Activated B cell treated with CpG ODN at 0.5 μM for 24 hours (primary cell): ENCODE results near the gene ABCD3. TPM values are rescaled to one million over a fixed set of nuclear protein-coding genes. Genes with fewer than 3 reads are reported as not detected.
"Not testable (repeated sequence)": the region's sequence is repeated elsewhere in the genome, so short reads cannot be mapped to it uniquely, and the experiment has no call there.

Experiments
- ATAC-seq: fragments of 200-7000 bp; cut with Tn5 transposase; one replicate; pipeline ENCODE4 v1.10.0; 2021; ENCODE audit warnings: low read depth, mild to moderate bottlenecking, moderate library complexity
- CTCF ChIA-PET: fragments of 350-600 bp; sonication (Branson Sonifier 250); formaldehyde crosslinking; loops from one replicate; lab custom pipeline; 2021; ENCODE audit warnings: antibody characterized with exemption; lab: Charles Lee
- POLR2A ChIA-PET: fragments of 350-600 bp; sonication (Branson Sonifier 250); formaldehyde crosslinking; loops from one replicate; lab custom pipeline; 2021; ENCODE audit warnings: antibody characterized with exemption; lab: Charles Lee
- DNase-seq: peaks from one replicate; pipeline ENCODE4 v3.0.0; 2022
- H3K27ac Mint-ChIP-seq: one replicate; pipeline ENCODE4 v1.8.0; 2020; ENCODE audit warnings: mixed read lengths
- H3K27me3 Mint-ChIP-seq: one replicate; pipeline ENCODE4 v1.8.0; 2021; ENCODE audit warnings: mixed read lengths
- H3K36me3 Mint-ChIP-seq: one replicate; pipeline ENCODE4 v1.8.0; 2021; ENCODE audit warnings: low read depth, mixed read lengths
- H3K4me1 Mint-ChIP-seq: one replicate; pipeline ENCODE4 v1.8.0; 2021; ENCODE audit warnings: mixed read lengths
- H3K4me3 Mint-ChIP-seq: one replicate; pipeline ENCODE4 v1.8.0; 2020; ENCODE audit warnings: mild to moderate bottlenecking, mixed read lengths
- H3K9me3 Mint-ChIP-seq: one replicate; pipeline ENCODE4 v1.8.0; 2020; ENCODE audit warnings: mixed read lengths
- intact Hi-C: fragments of 100-400 bp; cut with micrococcal nuclease; formaldehyde crosslinking; loops from one replicate; pipeline ENCODE4 v1.15.1; 2024
- total RNA-seq: library from RNA; stranded (reverse); gene quantifications from 2 replicates; pipeline ENCODE4 v1.2.3, GENCODE V29; 2022
- TF ChIP-seq, protein P1 (sequence below): fragments of 200-600 bp; IDR thresholded peaks from one replicate; pipeline ENCODE4 v1.8.0; 2022; ENCODE audit warnings: antibody characterized with exemption, mild to moderate bottlenecking

The ABCD3 gene
- total RNA-seq, 1 donor from 2014 or later, result 23.2 TPM

DNA sequence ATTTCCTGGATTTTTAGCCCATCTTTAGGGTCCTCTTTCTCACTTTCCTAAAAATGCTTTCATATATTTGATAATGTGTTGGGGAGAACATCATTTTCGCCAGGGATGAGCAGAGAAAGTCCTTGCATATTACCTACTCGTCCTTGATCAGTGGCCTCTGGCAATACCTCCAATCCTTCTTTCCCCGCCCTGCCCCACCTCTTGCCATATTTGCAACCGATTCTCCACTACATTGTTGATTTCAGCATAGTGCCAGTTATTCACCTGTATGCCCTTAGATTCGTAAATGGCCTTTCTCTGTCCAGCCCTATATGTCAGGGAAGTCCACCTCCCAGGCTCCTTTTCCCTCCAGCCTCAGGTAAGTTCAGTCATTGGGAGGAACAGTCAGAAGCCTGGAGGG lies 136.9 kb downstream of the ABCD3 start:
- ATAC-seq, result no peak
- Mint-ChIP-seq H3K4me1 (no peaks in the 10 kb centered on the region), H3K9me3 (peaks cover 4% of the 10 kb centered on the region), H3K36me3 (no peaks in the 10 kb centered on the region), H3K27ac (no peak overlapping the region), H3K4me3 (no peak overlapping the region), H3K27me3 (peaks cover 2% of the 10 kb centered on the region)
- POLR2A ChIA-PET, result no interaction called here
- CTCF ChIA-PET, result no interaction called here
- TF ChIP-seq, protein P1, sequence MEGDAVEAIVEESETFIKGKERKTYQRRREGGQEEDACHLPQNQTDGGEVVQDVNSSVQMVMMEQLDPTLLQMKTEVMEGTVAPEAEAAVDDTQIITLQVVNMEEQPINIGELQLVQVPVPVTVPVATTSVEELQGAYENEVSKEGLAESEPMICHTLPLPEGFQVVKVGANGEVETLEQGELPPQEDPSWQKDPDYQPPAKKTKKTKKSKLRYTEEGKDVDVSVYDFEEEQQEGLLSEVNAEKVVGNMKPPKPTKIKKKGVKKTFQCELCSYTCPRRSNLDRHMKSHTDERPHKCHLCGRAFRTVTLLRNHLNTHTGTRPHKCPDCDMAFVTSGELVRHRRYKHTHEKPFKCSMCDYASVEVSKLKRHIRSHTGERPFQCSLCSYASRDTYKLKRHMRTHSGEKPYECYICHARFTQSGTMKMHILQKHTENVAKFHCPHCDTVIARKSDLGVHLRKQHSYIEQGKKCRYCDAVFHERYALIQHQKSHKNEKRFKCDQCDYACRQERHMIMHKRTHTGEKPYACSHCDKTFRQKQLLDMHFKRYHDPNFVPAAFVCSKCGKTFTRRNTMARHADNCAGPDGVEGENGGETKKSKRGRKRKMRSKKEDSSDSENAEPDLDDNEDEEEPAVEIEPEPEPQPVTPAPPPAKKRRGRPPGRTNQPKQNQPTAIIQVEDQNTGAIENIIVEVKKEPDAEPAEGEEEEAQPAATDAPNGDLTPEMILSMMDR, result no peak
- DNase-seq, result no peak
- intact Hi-C loops, result no loop called here

DNA sequence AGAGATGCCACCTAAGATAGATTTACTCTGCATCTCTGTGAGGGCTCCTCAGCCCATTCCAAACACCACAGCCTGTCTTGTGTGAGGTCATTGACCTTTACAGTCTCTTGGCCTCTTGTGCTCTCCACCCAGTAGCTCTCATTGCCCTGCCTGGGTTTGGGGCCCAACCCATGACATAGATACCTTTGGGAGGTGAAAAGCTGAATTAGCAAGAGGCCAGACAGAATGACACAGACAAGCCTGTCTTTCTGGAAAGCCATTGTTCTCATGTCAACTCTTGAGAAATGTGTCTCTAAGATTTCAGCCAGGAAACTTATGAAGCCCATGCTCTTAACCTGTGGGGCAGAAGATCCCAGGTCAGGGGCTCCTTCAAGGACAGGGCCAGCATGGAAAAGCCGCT lies 141.7 kb downstream of the ABCD3 start:
- DNase-seq, result no peak
- POLR2A ChIA-PET, result no interaction called here
- H3K4me1 Mint-ChIP-seq, result no peaks in the 10 kb centered on the region
- H3K27me3 Mint-ChIP-seq, result peaks cover 4% of the 10 kb centered on the region
- CTCF ChIA-PET, result no interaction called here
- H3K27ac Mint-ChIP-seq, result no peak overlapping the region
- TF ChIP-seq, protein P1, result no peak
- peaks cover 4% of the 10 kb centered on the region for H3K9me3 Mint-ChIP-seq
- no peak for ATAC-seq
- H3K4me3 Mint-ChIP-seq, result no peak overlapping the region
- intact Hi-C loops, result no loop called here
- no peaks in the 10 kb centered on the region for H3K36me3 Mint-ChIP-seq

DNA sequence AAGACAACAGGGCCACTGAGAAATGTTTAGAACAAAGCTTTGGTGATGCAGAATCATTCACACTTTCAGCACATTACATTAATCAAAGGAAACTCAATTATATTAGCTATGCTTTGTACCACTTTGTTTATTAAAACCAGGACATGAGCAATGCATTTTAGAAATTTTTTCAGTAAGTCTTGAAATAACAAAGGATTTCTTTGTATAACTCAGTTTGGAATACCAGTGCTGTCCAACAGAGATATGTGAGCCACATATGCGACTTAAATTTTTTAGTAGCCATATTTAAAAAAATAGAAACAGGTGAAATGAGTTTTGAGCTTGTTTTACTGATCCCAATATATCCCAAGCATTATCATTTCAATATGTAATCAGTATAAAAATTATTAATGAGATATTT lies 142.1 kb downstream of the ABCD3 start:
- intact Hi-C loops, result no loop called here
- ChIA-PET CTCF (no interaction called here), POLR2A (no interaction called here)
- Mint-ChIP-seq H3K36me3 (no peaks in the 10 kb centered on the region), H3K4me1 (no peaks in the 10 kb centered on the region), H3K9me3 (peaks cover 4% of the 10 kb centered on the region), H3K27me3 (peaks cover 2% of the 10 kb centered on the region), H3K4me3 (no peak overlapping the region), H3K27ac (no peak overlapping the region)
- ATAC-seq, result no peak
- DNase-seq, result no peak
- TF ChIP-seq, protein P1, result no peak

DNA sequence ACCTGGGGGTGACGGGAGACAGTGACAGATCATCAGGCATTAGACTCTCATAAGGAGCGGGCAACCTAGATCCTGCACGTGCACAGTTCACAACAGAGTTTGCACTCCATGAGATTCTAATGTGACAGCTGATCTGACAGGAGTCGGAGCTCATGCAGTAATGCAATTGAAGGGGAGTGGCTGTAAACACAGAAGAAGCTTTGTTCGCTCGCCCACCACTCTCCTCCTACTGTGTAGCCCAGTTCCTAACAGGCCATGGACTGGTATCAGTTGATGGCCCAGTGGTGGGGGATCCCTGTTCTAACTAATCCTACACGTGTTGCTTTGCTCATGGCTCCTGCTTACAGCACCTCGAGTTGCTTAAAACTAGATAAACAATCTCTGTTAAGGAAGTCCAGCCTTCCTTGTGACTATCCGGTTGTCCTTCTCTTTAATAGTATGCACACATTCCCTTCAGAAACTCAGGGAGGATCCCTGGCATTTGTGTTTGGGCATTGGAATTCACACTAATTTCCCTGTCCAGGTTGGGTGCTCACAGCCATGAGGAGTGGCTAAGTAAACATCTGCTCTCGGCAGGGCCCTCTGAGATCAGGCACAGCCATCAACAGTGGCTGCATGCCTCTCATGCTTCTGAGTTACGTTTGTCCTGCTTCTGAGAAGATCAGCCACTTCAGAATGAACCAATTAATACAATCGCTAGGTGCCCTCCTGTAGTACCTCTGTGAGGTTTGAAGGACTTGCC lies 144.5 kb downstream of the ABCD3 start:
- TF ChIP-seq, protein P1, result no peak
- Mint-ChIP-seq H3K4me1 (no peaks in the 10 kb centered on the region), H3K4me3 (no peak overlapping the region), H3K36me3 (no peaks in the 10 kb centered on the region), H3K9me3 (peaks cover 4% of the 10 kb centered on the region), H3K27me3 (peaks cover 2% of the 10 kb centered on the region), H3K27ac (no peak overlapping the region)
- ChIA-PET CTCF (no interaction called here), POLR2A (no interaction called here)
- DNase-seq (no peak), ATAC-seq (no peak)
- intact Hi-C loops, result no loop called here

DNA sequence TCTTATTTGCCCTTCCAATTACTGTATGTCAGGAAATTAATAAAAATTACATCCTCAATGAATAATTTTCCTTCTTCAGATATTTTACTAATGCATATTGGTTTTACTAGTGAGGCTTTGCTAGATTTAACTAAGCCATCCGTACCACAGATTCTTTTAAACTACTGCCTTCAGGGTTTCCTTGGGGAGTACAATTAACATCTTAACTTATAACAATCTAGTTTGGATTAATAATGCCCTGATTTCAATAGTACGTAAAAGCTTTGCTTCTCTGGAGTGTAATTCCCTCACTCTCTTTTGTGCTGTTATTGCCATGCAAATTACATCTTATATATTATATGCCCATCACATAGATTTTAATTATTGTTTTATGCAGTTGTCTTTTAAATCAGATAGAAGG lies 147.7 kb downstream of the ABCD3 start:
- Mint-ChIP-seq H3K27ac (no peak overlapping the region), H3K9me3 (peaks cover 3% of the 10 kb centered on the region), H3K36me3 (no peaks in the 10 kb centered on the region), H3K4me3 (no peak overlapping the region), H3K27me3 (peaks cover 2% of the 10 kb centered on the region), H3K4me1 (no peaks in the 10 kb centered on the region)
- DNase-seq (no peak), ATAC-seq (no peak)
- CTCF ChIA-PET, result no interaction called here
- intact Hi-C loops, result no loop called here
- TF ChIP-seq, protein P1, result no peak
- POLR2A ChIA-PET, result no interaction called here

DNA sequence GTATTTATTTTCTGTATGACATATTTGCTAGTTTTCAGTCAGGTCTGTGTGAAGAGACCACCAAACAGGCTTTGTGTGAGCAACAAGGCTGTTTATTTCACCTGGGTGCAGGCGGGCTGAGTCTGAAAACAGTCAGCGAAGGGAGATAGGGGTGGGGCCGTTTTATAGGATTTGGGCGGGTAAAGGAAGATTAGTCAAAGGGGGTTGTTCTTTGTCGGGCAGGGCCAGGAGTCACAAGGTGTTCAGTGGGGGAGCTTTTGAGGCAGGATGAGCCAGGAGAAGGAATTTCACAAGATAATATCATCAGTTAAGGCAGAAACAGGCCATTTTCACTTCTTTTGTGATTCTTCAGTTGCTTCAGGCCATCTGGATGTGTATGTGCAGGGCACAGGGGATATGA lies 148.2 kb downstream of the ABCD3 start:
- intact Hi-C loops, CTCF ChIA-PET, H3K4me1 Mint-ChIP-seq, H3K27ac Mint-ChIP-seq, H3K36me3 Mint-ChIP-seq, H3K4me3 Mint-ChIP-seq, DNase-seq, POLR2A ChIA-PET, ATAC-seq, H3K9me3 Mint-ChIP-seq, H3K27me3 Mint-ChIP-seq: not testable (repeated sequence)

DNA sequence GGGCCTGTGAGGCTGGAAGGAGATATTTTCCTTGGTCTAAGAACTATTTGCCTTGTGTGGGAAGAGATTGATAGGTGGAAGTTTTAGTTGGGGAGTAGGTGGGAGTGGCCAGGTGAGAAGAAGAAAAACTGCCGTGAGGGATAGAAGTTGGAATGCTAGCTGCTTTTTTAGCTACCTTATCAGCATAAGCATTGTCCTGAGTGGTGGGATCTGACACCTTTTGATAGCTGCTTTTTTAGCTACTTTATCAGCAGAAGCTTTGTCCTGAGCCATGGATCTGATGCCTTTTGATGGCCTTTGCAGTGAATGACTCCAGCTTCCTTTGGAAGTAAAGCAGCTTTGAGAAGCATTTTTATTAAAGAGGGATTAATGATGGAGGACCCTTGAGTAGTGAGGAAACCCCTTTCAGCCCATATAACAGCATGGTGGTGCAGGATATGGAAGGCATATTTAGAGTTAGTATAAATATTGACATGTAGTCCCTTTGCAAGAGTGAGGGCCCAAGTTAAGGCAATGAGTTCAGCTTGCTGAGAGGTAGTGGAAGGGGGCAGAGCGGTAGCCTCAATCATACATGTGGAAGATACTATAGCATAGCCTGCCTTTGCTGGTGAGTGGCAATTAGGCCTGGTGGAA lies 149.9 kb downstream of the ABCD3 start:
- DNase-seq, CTCF ChIA-PET, ATAC-seq, H3K27me3 Mint-ChIP-seq, H3K27ac Mint-ChIP-seq, intact Hi-C loops, POLR2A ChIA-PET, H3K36me3 Mint-ChIP-seq, H3K4me3 Mint-ChIP-seq, H3K4me1 Mint-ChIP-seq: not testable (repeated sequence)
- H3K9me3 Mint-ChIP-seq, result peaks cover 14% of the 10 kb centered on the region
